Stimulated activated CD8-positive, alpha-beta memory T cell treated with anti-CD3 and anti-CD28 coated beads, Interleukin-15, amount 100 ng/mL, for 48 hours (primary cell): ENCODE measurements around the gene MVD.

Experiments used
- DNase-seq, 2 donors: peaks; one replicate each; pipeline ENCODE4 v3.0.0-alpha.2; 2020; ENCODE audit warnings: low read depth in 2 of 2

The MVD gene

DNA sequence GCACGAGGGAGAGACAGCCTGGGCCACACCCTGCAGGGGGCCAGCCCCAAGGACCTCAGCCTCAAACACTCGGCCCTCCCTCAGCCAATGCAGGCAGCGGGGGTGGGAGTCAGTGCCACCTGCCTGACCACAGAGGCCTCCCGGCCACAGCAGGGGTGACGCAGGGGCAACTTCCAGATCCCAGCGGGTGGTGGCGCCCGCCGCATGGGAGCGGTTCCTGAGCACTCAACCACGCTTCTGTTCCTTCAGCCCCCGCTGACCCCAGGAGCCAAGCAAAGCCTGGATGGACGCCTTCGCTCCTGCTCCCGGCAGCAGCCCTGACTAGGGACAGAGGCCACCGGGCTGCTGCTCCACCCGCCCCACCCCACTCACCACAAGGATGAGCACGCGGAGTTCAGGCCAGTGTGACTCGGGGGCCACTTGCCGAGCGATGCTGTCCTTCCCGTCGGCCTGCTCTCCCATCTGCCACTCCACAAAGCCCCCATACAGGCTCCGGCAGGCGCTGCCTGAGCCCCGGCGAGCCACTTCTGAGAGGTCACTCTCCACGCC is 7.1 kb downstream of the MVD start:
- DNase-seq: no peak

DNA sequence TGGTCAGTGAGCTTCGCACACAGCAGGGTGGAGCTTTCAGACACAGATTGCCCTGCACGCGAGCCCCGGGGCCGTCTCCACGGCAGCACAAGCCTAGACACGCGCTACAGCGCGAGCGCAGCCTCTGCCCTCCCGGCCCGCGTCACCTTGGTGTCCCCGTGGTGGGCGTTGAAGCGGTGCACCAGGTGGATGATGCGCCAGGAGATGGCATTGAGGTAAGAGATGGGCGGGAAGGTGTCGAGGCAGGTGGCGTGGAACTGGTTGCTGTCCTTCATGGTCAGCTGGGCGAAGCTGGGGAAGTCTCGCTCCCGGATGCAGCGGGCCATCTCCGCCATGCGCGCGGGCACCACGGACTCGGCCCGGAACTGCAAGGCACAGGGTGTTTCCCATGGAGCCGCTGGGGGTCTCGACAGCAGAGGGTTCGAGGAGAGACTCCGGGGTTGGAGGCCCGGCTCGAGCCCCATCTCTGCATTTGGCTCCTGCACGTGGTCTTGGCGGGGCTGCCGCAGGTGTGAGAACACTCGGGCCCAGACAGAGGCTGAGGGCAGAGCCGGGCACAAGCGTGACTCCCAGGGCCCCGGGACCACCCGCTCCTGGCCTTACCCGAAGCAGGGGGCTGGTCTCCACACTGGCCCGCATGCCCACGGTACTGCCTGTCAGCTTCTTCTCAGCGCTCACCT is 7.7 kb downstream of the MVD start:
- DNase-seq: no peak

GRCh38 chr16:88654363-88655052 is 8.4 kb downstream of the MVD start:
- no peak for DNase-seq

GRCh38 chr16:88653596-88654362 is 9.1 kb downstream of the MVD start:
- no peak for DNase-seq

GRCh38 chr16:88653101-88653500 is 9.8 kb downstream of the MVD start:
- DNase-seq: no peak

DNA sequence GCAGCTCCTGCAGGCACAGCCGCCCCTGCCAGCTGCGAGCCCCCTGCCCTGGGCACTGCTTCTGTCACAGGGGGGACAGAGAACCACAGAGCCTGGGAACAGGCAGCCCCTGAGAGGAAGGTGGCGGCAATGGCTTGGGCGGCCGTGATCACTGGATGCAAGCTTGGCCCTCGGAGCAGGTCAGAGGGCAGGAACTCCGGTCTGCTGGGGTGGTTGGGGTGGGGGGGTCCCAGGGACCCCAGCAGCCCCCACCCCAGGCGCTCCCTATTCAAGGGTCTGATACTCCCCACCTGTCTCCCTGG is 10.2 kb downstream of the MVD start:
- no peak for DNase-seq

GRCh38 chr16:88651989-88652761 is 10.7 kb downstream of the MVD start:
- DNase-seq: no peak

DNA sequence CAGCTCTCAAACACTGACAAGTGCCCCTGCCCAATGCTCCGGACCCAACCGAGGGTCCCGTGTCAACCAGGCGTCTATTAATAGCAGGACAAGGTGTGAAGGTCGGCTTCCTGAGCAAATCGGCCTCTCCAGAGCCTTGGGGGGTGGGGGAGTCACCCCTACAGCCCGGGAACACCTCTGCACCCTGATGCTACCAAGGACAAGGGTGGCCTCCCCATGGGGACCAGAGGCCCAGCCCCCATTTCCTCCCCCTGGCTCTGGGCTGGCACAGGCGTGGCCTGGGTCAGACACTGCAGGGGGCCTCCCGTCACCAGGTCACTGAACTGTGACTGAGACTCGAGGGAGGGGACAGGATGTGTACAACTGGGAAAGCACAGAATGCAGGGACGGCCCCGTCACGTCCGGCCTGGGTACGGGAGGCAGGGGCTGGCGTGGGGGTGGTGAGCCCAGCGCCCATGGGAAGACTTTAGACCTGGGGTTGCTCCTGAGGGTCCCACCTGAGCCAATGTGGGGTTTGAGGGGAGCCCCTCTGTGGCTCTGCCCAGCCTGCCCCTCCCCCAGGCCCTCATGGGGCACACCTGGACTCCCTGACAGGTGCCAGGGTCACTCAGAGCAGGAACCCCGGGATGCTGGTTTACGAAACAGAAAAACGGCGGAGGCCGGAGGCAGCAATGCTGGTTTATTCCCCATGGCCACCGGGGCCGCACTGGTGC is 11.5 kb downstream of the MVD start:
- DNase-seq: peak; percentile 80

- DNase-seq: peak; percentile 86 to 88
Observed at GRCh38 chr16:88650749-88651275, 12.1 kb downstream of the MVD start, which contains the start of gene CYBA. CYBA (minus strand) TSS chr16:88651053; CDS start chr16:88651013, 40 bp downstream.

DNA sequence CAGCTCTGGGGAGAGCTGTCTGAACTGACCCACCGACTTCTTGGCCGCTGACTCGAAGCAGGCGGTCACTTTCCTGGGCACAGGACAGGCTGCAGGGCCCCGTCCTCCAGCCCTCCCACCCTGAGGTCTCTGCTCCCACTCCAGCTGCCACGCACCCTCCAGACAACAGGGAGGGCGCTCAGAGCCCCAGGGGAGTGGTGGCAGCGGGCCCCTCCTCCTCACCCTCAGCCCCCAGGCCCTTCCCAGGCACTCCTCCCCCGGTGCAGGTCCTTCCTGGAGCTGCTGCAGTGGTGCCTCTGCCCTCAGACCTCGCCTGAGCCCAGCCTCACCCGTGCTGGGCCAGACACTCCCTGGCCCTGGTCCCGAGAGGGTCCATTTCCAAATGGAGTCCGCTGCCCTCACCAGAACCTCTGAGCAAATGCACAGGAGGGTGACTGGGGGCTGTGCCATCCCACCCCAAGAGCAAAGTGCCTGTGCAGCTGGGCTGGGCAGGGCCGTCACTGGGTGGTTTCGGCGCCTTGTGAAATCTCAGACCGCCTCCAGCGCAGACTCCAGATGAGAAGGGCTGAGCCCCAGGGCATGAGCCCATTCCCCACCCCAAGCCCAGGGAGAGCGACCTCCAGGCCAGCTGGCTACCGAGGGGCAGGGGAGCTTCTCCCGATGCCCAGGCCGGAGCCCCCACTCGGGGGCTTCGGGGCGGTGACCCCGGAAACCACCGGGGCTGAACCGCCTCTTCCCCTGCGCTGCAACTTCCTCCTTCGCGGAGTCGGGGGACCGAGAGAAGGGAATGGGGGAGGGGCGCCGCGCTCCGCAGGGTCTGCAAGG is 12.8 kb downstream of the MVD start:
- no peak for DNase-seq

- no peak for DNase-seq
Observed at GRCh38 chr16:88649195-88649923, 13.5 kb downstream of the MVD start.

DNA sequence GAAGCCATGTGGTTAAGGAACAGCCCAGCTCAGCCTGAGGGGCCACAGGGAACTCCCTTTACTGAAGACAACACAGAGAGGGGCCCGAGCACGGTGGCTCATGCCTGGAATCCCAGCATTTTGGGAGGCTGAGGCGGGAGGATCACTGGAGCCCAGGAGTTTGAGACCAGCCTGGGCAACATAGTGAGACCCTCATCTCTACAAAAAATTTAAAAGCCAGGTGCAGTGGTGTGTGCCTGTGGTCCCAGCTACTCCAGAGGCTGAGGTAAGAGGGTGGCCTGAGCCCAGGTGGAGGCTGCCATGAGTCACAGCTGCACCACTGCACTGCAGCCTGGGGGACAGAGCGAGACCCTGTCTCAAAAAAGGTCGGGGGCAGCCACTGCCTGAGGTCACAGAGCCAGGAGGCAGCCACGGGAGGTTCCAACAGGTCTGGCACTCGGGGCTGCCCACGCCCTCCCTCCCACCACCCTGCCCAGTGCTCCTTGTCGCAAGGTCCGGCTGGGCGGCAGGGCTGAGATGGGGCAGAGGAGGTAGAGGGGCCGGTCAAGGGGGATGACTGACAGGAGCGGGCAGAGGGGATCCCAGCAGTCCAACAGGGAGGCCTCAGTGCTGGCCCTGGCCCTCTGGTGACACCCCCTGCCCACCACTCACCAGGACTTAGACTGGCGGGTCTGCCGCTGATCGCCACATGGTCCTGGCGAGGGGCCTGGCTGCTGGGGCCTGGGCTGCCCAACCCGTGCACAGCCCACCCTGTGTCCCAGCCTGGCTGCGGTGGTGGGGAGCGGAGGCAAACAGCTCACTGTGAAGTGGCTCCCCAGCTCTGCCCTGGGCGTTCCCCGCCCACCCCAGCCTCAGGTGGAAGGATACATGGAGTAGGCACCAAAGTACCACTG is 15.5 kb downstream of the MVD start:
- no peak for DNase-seq

DNA sequence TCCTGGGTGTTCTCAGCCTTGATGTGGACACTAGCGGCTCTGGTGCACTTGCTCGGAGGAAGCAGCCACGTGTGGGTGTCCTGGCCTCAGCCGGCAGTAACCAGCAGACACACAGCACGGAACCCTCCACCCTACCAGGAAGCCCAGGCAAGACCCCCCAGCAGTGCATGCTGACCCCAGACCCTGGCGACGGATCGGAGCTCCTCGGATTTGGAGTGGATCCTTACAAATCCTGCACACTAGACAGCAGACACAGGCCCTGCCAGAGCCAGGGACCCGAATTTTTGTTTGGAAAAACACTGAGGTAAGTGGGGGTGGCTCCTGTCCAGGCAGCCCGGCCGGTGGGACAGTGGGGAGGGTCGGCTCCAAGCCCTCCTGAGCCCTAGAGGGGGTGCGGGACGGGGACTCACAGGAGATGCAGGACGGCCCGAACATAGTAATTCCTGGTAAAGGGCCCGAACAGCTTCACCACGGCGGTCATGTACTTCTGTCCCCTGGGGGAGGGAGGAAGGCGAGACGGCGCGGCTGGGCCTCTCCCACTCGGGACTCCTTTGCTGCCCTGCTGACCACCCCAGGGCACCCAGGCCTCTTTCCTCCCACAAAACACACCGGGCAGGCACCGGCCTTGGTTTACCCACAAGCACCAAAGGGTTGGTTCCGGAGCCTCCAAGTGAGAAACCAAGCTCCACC is 16.4 kb downstream of the MVD start:
- DNase-seq: no peak

- DNase-seq: no peak
Observed at GRCh38 chr16:88645941-88646340, 16.9 kb downstream of the MVD start.

DNA sequence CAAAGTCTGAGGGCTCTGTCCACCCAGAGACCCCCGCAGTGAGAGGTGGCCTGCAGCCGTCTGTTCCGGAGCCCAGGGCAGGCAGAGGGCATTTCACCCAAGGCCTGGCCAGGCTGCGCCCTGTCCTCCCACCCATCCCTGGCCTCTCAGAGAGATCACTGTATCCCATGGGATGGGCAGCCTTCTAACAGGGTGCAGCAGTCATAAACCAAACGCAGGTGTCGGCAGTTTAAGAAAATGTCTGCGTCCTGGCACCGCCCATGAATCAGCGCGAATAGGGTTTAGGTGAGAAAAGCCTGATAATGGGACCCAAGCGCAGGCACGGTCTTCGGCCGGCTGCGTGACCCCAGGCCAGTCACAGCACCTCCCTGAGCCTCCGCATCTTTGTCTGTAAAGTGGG is 17.4 kb downstream of the MVD start:
- DNase-seq: no peak

DNA sequence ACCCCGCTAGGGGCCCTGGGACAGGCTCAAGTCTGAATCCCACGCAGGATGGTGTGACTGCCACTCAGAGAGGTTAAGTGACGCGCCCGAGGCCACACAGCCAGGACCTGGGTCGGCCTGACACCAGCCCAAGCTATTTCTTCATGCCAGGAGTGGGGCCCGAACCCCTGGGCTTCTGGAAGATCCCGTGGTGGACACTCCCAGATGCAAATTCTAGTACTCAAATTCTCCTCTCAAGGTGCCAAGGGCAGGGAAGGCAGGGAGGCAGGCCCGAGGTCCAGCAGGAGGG is 19.3 kb downstream of the MVD start:
- no peak for DNase-seq

GRCh38 chr16:88642881-88643643 is 19.8 kb downstream of the MVD start:
- no peak for DNase-seq
